C1 segment of cervical spinal cord (tissue), 14 donors: ENCODE measurements around the gene ARHGEF4.

Source experiments
- DNase-seq, 14 donors: peaks; one replicate each; lab custom pipeline; 2025; lab: John Stamatoyannopoulos, UW

Gene ARHGEF4

DNA sequence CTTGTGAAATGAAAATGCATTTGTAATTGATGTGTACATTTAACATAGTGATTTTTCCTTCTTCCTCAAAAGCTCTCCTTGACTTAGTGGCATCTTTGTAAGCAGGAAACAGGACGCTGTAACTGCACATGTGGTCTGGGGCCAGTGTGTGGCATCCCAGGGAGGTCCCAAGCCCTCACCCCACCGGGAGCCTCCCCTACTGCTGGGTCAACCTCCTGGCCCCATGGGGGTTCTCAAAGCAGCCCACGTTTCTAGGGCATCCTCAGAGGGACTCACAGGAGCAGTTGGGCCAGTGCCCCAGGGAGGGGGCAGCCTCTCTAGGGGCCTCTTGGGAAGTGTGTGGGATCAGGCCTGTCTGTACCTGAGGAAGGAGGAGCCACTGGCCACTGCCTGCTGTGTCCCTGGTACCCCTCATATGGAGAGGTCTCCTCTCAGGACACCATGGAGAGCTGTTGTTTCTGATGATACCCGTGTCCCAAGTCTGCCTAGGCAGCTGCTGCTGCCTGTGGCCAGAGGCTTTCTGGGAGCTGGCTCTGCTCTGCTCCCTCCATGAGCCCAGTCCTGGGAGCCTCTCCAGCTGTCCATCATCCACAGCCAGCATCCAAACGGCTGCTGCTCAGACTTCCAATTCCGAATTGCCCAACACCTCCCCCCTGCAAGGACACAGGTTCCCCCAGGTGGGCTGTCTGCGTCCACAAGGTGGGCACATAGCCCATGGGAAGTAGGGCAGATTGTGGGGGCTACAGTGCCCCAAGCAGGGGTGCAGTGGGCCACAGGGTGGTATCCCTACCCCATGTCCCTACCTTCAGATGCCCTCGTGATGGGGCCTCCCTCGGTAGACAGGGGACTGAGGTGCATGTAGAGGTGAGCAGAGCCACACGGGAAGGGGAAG lies 13.4 kb downstream of the ARHGEF4 start:
- DNase-seq: no peak

DNA sequence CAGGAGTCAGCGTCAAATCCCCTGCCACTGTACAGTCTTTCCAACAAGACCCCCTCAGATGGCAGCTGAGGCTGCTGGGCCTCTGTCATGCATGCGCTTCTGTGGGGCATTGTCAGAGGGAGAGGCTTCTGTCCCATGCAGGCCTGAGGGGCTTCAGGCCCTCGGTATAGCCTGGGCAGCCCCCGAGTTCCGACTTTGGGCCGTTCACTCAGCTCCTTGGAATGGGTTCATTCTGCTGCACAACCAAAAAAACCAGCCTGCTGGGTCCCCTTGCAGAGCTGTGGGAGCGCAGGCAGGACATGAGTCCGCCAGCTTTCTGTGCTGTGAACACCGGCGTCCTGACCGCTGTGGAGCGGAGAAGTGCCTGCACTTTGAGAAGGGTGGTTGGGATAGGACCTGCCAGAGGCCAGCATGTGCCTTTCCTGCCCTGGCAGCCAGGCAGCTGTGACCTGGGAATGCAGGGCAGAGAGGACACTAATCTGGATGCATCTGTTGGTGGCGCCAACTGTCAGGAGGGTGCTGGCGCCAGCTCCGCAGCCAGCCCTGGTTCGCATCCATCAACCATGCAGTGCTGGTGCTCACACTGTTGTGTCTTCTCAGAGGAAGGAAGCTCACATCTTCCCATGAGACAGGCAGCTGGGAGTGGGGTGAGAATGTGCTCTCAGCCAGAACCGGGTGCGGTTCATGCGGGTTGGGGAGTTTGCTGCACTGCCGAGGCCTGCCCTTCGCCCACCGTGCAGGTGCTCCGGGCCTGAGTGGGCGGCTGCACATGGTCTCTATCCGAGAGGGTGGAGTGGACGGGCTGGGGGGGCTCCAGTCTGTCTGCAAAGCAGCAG lies 14.3 kb downstream of the ARHGEF4 start:
- DNase-seq: peak in 1 of 14 donors; percentile 41

DNA sequence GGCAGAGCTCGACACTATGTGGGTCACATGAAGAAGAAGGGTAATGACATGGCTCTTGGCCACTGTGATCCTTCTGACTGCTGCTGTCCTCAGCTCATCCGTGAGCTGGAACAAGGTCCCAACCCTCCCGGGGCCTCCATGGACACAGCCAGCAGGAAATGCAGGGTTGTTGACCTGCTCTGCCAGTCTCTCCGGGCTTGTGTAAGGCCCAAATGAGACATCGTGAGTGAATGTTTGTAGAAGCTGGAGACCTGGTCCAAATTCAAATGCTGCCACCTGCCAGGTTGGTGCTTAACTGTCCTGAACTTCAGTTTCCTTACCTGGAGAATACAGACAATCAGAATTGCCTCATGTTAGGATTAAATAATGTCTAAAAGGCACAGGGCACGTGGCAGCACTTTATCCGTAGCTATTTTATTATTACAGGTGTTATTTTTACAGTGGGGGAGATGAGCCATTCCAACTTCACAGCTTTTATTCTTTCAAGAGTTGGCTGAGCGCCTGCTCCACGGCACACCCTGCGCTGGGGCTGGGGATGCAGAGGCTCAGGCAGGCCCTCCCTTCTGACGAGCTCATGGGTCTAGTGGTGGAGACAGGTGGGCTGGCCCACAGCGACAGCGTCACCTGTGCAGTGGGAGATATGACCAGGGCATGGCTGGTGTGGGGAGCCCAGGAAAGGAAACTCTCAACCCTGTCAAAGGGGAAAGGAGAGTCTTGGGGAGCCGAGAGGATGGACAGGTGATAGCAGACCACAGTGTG lies 15.1 kb downstream of the ARHGEF4 start:
- DNase-seq: no peak

DNA sequence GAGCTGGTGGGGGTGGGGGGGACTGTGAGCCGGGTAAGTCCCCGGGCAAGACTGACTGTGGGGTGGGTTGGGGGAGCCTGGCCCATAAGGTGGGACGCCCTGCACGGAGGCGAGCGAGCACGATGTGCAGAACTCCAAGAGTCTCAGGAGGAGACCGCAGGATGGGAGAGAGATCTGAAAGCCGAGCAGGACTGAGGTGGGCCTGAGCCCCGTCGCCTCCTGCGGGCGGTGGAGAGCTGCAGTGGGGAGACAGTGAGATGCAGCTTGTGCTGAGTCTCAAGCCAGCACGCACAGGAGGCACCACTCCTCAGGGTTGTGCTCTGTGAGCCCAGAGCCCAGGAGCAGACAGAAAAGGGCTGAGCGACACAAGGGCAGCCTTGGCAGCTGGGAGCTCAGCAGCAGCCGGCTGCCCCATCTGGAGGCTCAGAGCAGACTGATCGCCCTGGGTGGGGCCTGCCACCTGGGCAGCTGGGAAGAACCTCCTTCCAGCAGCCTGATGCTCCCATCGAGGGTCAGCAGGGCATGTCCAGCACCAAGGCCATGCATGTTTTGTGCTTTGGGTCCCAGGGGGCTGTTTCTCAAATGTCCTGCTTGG lies 15.9 kb downstream of the ARHGEF4 start:
- DNase-seq: no peak

DNA sequence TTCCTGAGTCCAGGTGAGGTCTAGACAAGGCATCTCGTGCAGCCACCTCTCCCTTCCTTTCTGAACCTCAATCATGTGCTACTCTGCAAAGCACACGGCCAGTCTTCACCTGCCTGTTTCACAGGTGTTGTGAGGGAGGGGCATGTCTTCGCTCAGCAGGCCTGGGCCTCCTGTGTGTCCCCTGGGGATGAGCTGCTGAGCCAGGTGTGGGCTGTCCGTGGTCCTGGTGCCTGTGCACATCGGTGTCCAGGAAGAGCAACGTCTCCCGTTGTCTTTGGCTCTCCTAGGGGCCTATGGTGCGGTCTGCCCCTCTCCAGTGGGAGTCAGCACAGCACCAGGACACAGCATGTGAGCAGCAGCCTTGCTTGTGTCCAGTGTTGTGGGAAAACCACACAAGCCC lies 16.7 kb downstream of the ARHGEF4 start:
- DNase-seq: no peak

DNA sequence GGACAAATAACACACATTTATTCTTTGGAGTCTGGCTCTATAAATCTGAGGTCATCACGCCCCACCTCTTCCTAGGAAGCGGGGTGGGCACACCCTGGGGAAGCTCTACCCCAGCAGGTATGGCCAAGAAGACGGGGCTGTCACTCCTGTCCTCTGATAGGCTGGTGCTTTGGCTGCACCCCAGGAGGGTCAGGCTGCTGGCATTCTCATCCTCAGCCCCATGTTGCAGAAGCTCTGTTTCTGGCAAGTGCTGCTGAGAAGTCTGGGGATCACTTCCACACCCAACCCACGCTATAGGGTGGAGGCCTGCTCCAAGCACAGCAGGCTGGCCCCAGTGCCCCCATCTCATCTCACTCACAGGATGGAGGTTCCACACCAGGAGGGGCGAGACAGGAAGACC lies 17.6 kb downstream of the ARHGEF4 start:
- no peak for DNase-seq

DNA sequence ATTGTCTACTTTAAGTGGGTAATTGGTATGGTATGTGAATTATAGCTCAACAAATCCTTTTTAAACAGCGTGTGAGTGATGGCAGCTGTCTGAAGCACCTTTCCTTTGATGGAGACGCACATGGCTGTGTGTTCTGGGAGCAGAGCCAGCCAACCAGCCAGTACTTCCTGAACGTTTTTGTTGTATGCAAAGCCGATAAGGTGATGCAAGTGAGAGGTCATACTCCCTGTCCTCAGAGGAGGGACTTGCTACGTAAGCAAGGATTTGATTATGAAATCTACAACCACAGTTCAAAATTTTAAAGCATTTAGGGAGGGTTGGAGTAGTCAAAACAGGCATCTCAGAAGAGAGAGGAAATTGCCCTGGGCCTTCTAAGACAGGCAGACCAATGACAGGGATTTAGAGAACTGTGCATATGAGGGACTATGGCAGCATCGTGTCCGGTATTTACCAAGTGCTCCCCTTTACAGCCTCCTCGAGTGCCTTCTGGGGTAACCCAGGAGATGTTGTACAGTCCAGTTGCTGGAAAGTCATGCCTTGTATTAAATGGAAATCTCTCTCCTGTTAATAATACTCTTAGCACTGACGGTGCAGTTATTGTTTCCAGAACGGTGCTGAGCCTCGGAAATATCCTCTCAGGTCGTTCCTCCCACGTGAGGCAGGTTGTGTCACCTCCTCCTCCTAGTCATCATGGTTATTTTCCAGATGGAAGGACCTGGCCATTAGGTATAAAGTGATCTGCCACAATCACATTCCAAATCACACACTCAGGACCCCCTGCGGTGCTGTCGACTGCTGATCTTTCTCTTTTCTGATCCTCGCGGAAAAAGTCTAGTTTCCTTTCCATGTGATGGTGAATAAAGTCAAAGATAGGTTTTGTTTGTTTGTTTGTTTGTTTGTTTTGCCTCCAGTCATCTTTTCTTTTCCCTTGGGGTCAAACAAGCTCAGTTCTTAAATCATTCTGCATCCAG lies 28.4 kb downstream of the ARHGEF4 start:
- no peak for DNase-seq

DNA sequence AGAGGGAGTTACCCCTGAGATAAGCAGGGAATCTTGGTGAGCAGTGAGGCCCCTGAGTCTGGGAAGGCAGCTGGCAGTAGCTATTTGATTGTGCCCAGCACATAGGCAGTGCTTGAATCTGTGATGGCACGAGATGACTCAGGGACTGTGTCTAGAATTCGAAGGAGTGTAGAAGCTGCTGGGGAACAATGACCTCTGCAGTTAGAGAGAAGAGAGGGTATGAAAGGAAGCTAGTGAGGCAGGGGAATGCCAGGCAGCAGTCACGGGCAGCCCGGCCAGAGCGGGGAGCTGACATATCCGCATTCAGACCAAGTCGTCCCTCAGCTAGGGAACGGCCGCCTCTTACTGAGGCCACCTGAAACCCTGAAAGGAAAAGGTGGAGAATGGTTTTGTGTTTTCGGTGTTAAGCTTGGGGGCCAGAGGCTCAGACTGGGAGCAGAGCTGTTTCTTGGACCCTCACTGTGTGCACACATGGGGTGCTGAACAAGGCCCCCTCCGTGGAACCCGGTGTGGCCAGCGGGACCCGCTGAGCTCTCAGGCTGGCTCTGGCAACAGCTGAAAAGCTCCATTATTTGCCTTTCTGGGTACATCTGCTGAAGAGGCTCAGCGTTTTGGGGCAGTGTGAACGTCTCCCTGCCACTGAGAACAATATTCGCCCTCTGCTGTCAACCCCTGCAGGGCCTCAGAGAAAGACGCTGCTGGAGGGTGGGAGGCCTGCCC lies 32.9 kb downstream of the ARHGEF4 start:
- DNase-seq: peak in 12 of 14 donors; percentile 22 to 84 (median 66)

DNA sequence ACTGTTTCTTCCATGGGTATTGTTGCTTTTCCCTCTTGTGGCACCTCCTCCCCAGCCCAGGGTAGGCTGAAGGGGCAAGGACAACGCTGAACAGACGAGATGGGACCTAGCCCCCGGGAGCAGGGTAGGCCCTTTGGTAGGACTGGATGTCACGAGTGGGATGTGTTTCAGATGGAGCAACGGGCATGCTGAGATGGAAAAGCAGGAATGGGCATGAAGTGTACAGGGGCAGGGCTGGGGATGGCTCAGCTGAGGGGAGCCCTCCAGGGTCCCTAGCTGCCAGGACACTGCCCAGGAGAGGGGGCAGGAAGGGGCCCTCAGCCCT lies 33.4 kb downstream of the ARHGEF4 start:
- no peak for DNase-seq

DNA sequence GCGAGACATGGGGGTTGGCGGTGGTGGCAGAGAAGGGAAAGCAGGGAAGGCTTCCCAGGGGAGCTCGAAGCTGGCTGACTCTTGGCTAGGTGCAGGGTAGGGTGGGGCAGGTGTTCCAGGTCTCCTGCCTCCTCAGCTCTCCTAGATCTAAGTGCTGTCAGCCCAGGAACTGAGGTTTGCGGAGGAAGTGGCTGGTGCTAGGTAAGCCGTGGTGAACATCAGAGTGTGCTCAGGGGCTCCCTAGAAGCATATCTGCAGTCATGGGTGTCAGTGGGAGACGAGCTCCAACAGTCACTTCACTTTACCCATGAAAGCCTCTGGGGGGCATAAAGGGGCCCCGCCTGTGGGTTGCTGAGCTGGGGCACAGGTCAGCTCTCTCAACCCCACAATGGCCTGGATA lies 34.1 kb downstream of the ARHGEF4 start:
- no peak for DNase-seq

DNA sequence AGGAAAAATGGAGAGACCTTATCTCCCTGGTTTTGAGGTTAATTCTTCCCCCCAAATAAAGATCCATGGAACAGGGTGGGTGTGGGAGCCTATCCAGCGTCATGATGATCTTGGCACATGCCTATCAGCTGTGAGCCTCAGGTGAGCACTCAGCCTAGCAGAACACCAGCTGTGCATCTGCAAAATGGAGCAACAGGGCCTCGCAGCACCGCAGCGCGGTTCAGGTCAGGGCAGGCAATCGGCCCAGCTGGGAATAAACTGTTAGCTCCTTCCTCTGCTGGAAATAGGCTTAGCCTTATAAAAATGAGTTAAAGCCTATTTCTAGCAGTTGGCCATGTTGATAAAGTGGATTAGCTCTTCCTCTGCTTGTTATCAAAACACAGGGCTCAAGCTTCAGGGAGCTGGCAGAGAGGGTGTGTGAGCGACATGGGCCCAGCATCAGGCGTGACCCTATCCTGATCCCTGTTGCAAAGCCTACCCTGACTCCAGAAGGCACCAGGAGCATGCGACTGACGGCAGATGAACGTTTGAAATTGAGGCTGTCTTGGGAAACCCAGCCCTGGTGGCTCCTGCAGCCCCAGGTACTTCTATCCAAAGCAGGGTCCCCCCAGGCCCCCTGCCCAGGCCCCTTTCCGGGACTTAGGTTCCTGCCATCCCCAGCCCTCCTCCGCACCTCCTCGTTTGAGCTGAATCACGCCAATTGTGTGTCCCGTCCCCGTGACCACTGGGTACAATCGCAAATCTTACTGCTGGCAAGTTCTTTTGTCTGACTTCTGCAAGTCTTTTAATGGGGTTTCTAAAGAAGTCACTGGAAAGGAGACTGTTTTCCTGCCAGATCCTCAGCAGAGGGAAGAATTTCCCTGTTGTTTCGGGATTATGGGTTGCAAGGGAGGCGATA lies 35.4 kb downstream of the ARHGEF4 start:
- DNase-seq: peak in 5 of 14 donors; percentile 28 to 75 (median 48)

DNA sequence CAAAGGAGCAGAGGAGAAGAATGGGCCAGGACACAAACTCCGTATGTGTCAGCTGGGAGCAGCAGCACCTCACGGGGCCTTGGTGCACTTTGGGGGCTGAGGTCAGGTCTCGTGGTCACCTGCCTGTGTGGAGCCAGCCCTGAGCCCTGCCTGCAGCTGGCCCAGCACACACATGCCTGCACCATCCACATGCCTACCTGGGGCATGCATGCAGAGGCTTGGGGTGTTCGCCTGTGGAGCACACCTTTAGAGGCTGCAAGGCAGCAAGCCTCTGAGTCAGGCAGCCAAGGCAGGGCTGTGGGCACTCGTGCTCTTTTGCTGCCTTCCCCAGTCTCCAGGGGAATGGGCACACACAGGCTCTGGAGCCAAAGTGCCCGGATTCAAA lies 36.0 kb downstream of the ARHGEF4 start:
- DNase-seq: no peak

DNA sequence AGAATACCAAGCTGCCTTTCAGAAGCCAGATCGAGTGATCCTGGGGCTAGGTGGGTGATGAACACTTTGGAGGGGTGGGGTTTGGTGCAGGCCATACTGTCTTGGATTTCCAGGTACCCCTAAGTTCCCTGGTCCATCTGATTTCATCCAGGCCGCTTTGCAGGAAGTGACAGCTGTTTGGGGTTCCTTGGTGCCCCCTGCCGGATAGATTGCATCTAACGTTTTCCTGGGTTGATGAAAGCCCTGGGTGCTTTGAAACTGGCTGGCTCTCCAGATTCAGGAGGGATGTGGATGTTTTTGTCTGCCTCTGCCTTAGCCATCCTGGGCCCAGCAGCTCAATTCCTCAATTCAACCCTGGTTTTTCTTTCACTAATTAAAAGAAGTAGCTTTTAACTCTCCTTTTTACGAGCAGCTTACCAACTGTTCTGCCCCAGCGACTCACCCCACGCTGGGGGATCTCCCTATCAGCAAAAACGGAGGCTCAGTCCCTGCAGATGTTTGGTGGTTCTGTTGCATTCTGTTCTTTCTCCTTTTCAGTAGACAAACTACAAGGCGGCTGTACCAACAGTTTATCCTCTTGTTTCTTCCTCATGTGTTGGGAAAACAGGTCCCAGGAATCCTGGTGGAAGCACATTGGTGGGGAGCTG lies 37.1 kb downstream of the ARHGEF4 start:
- DNase-seq: peak in 12 of 14 donors; percentile 18 to 86 (median 59)

DNA sequence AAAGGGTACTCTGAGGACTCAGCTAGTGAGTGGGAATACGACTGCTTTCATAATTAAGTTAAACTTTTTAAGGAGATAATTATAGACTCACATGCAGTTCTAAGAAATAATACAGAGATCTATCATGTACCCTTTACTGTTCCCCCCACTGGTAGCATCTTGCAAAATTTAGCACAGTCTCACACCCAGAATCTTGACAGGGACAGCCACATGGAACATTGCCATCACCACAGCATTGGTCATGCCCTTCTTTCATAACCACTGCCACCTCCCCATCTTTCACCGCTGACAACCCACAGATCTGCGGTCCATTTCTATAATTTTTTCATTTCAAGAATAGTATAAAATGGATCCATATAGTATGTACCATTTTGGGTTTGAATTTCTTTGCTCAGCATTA lies 37.8 kb downstream of the ARHGEF4 start:
- no peak for DNase-seq

DNA sequence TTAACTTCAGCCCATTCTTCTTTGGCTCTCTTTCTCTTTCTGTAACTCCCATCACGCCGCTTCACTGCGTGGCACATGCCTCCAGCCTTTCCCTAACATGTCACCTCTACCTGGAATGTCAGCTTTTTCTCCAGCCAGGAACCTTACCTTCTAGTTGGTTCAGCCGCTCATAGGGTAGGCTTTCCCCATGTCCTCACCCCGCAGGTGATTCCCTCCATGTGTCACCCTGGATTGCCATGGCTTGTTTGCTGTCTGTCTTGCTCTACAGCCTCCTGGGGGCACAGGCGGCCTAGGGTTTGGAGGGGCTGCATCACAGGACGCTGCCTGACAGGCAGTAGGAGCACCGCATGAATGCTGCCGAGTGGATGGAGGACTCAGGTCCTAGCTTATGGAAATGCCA lies 39.2 kb downstream of the ARHGEF4 start:
- no peak for DNase-seq

DNA sequence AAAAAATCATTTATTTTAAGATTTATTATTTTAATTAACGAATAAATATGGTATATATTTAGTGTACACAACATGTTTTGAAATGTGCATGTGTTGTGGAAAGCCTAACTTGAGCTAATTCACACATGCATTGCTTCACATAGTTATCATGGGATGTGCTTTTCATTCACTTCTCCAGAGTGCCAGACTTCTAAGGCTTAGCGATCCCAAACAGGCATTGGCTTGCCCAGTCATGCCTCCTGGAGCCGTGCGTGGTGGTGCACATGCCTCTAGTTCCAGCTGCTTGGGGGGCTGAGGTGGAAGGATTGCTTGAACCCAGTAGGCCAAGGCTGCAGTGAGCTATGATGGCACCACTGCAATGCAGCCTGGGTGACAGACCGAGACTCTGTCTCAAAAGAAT lies 40.5 kb downstream of the ARHGEF4 start:
- DNase-seq: no peak

DNA sequence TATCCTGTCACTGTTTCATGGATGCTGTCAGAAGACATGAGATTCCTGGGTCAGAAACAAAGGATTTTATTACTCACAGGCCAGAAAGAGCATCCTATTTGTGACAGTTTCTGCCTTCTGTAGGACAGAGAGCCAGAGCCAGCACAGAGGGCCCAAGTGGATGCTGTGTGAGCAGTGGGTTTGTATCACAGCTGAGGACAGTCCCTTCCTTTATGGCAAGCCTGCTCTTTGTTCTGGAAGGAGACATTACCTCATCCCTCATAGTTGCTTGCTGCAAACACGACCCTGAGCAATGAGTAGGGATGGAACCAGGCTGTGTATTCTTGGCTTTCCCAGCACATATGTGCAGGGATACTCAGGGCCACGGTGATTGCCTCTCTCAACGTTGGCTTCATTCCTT lies 41.6 kb downstream of the ARHGEF4 start:
- DNase-seq: peak in 2 of 14 donors; percentile 25 to 30

DNA sequence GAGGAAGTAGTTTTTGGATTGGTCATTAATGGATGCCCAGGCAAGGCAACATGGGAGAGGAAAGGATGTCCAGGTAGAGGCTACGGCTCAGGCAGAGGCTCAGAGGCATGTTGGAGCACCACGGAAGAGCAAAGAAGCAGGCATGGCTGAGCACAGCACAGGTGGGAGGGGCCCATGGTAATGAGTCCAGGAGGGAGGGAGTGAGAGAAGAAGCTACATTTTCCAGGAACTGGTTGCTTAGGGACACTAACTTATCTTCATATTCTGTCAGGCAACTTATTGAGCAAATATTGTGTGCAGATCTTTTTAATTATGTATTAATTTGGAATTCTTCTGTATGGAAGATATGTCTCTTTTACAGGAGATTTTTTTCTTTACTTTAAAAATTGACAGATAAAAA lies 42.2 kb downstream of the ARHGEF4 start:
- no peak for DNase-seq
